GM18511 (cell line): ENCODE measurements around the gene SF3A2.

Source experiments
- ATAC-seq: cut with Tn5 transposase; IDR thresholded peaks from one replicate; pipeline ENCODE4 v1.9.1; 2021; ENCODE audit warnings: mild to moderate bottlenecking, moderate library complexity; ENCODE audit not compliant: unreplicated experiment

The SF3A2 gene

GRCh38 chr19:2239771-2240770 lies 3.4 kb downstream of the SF3A2 start:
- ATAC-seq = no peak

- ATAC-seq = no peak
Observed at GRCh38 chr19:2240881-2241760, 4.5 kb downstream of the SF3A2 start.

DNA sequence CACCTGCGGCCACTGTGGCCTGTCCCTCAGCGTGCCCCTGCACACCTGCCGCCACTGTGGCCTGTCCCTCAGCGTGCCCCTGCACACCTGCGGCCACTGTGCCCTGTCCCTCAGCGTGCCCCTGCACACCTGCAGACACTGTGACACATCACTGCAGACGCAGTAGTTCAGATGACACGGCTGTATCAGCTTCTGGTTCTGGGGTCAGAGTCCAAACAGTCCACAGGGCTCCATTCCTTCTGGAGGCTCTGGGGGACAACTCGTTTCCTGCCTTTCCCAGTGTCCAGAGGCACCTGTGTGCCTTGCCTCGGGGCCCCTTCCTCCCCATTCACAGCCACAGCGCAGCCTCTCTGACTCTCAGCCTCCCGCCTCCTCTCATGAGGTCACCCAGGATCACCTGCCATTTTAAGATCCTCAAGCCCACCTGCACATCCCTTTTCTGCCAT lies 5.5 kb downstream of the SF3A2 start:
- ATAC-seq = no peak

- ATAC-seq = no peak
Observed at GRCh38 chr19:2242816-2243215, 6.2 kb downstream of the SF3A2 start.

- ATAC-seq = no peak
Observed at GRCh38 chr19:2243274-2244124, 6.9 kb downstream of the SF3A2 start.

- no peak for ATAC-seq
Observed at GRCh38 chr19:2244125-2244411, 7.4 kb downstream of the SF3A2 start.

DNA sequence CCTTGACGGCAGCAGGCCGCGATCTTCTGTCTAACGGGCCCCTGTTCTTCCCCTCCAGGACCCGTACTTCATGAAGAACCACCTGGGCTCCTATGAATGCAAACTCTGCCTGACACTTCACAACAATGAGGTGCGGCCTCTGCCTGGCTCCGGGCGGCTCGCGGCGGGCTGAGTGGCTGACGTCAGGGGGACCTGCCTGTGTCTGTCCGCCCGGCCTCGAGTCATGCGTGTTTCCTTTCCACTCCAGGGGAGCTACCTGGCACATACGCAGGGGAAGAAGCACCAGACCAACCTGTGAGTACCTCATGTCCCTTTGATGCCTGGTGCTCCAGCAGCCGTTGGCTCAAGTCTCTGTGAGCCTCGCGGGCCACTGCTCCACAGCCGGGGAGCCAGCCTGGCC lies 7.9 kb downstream of the SF3A2 start:
- no peak for ATAC-seq

DNA sequence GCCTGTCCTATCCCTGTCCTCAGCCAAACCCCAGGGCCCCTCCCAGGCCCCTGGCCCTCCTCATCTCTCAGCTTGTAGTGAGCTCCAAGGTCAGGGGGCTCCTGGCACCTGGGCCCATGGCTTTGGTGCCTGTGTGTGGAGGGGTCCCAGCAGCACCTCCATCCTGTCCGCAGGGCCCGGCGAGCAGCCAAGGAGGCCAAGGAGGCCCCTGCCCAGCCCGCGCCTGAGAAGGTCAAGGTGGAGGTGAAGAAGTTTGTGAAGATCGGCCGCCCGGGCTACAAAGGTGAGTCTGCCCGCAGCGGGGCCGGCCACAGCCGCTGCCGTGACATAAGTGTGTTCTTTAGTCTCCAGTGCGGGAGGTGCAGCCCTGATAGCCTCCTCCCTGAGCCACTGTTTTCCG lies 8.6 kb downstream of the SF3A2 start:
- ATAC-seq = no peak

- ATAC-seq = no peak
Observed at GRCh38 chr19:2246014-2246620, 9.5 kb downstream of the SF3A2 start.

GRCh38 chr19:2246801-2247361 lies 10.3 kb downstream of the SF3A2 start:
- no peak for ATAC-seq

- no peak for ATAC-seq
Observed at GRCh38 chr19:2247433-2248101, 10.9 kb downstream of the SF3A2 start.

- ATAC-seq = no peak
Observed at GRCh38 chr19:2248136-2249009, 11.7 kb downstream of the SF3A2 start.

GRCh38 chr19:2249010-2249866 lies 12.6 kb downstream of the SF3A2 start, which contains the start of gene AMH:
Gene AMH (plus strand): TSS chr19:2249323. CDS start chr19:2249333, 10 bp downstream.
- no peak for ATAC-seq

- ATAC-seq = no peak
Observed at GRCh38 chr19:2249880-2250765, 13.5 kb downstream of the SF3A2 start.

DNA sequence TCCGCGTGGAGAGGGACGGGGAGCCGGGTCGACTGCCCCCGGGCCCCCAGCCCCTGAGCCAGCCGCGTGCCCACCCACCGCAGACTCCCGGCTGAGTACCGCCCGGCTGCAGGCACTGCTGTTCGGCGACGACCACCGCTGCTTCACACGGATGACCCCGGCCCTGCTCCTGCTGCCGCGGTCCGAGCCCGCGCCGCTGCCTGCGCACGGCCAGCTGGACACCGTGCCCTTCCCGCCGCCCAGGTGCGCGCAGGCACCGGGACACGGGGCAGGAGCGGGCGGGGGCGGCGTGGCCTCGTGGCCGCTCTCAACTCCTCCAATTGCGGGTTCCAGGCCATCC lies 14.1 kb downstream of the SF3A2 start:
- ATAC-seq = no peak

GRCh38 chr19:2251106-2252054 lies 14.8 kb downstream of the SF3A2 start:
- ATAC-seq = no peak
